HCT116 (cell line): ENCODE measurements around the gene APPBP2. TPM values are rescaled to one million over a fixed set of nuclear protein-coding genes. Genes with fewer than 3 reads are reported as not detected.
A peak's percentile ranks its signal among the peaks of the same experiment; 100 is the strongest.

ENCODE experiments used
- ATAC-seq: fragments of 200-7000 bp; cut with Tn5 transposase; 2 replicates; pipeline ENCODE4 v1.9.1; 2020; ENCODE audit warnings: mild to moderate bottlenecking, moderate library complexity
- BruUV-seq: library from RNA; stranded (reverse); fragments of 400-500 nt; replicated peaks from 2 replicates; lab custom pipeline; 2021; lab: Mats Ljungman, UMichigan
- CTCF ChIA-PET: fragments of 300-600 bp; sonication (Branson Sonifier 250); formaldehyde crosslinking; loops from one replicate; lab custom pipeline; 2021; ENCODE audit warnings: antibody characterized with exemption; lab: Charles Lee
- POLR2A ChIA-PET: fragments of 300-600, 350-600 bp; sonication (Branson Sonifier 250); formaldehyde crosslinking; loops from one replicate; lab custom pipeline; 2021; ENCODE audit warnings: antibody characterized with exemption; lab: Charles Lee
- RAD21 ChIA-PET, 2 experiments: fragments of 300-600 bp; sonication (Branson Sonifier 250); formaldehyde crosslinking; loops; one replicate each; lab custom pipeline; 2023; ENCODE audit warnings: low total read pairs in 2 of 2; ENCODE audit not compliant: uncharacterized antibody in 2 of 2, unreplicated experiment in 2 of 2, low non-redundant PET in 1 of 2; lab: Charles Lee
- DNase-seq: peaks from one replicate; pipeline ENCODE4 v3.0.0-alpha.2; 2010; ENCODE audit warnings: low read depth, low spot score
- H2AFZ ChIP-seq: fragments of 200-600 bp; shearing (Covaris generic), sonication (generic); 2 replicates; pipeline ENCODE4 v1.6.1; 2017; ENCODE audit warnings: low read depth, mixed run types, mixed read lengths, antibody characterized with exemption, low read length; ENCODE audit not compliant: poor library complexity, severe bottlenecking
- H3K27ac ChIP-seq: 2 replicates; pipeline ENCODE4 v1.5.1; 2012; ENCODE audit warnings: low read depth, low read length
- H3K27me3 ChIP-seq: fragments of 200-600 bp; sonication (generic); 2 replicates; pipeline ENCODE4 v1.6.1; 2016; ENCODE audit warnings: mixed run types, low read length, mixed read lengths; ENCODE audit not compliant: insufficient read depth
- H3K36me3 ChIP-seq, 2 experiments: fragments of 200-500 bp in 1 of 2; fragments of 200-600 bp in 1 of 2; sonication (Bioruptor generic) in 1 of 2; sonication (generic) in 1 of 2; 2 replicates each; pipeline versions ENCODE4 v1.5.1 to v1.6.1; 2014 to 2016; ENCODE audit warnings: low read length in 2 of 2, inconsistent platforms in 1 of 2, mixed read lengths in 1 of 2, mixed run types in 1 of 2; ENCODE audit not compliant: insufficient read depth in 2 of 2, control insufficient read depth in 1 of 2
- H3K4me1 ChIP-seq, 2 experiments: fragments of 200-600 bp in 1 of 2; sonication (generic) in 1 of 2; 2 replicates each; pipeline versions ENCODE4 v1.5.1 to v1.6.1; 2012 to 2017; ENCODE audit warnings: low read length in 2 of 2, inconsistent platforms in 1 of 2, mild to moderate bottlenecking in 1 of 2, mixed read lengths in 1 of 2, mixed run types in 1 of 2, moderate library complexity in 1 of 2; ENCODE audit not compliant: insufficient read depth in 2 of 2, control insufficient read depth in 1 of 2
- H3K4me2 ChIP-seq: fragments of 200-600 bp; sonication (generic); 2 replicates; pipeline ENCODE4 v1.6.1; 2017; ENCODE audit warnings: mixed run types, low read length, mixed read lengths
- H3K4me3 ChIP-seq, 2 experiments: fragments of 200-600 bp in 1 of 2; sonication (generic) in 1 of 2; replicated peaks in 1 of 2; 2 replicates each; pipeline ENCODE4 v1.5.1; 2011 to 2016; ENCODE audit warnings: low read length in 2 of 2, control low read depth in 1 of 2, low read depth in 1 of 2, mild to moderate bottlenecking in 1 of 2, mixed read lengths in 1 of 2, mixed run types in 1 of 2
- H3K79me2 ChIP-seq: fragments of 200-600 bp; sonication (generic); 2 replicates; pipeline ENCODE4 v1.6.1; 2017; ENCODE audit warnings: mild to moderate bottlenecking, mixed run types, low read length, moderate library complexity, mixed read lengths; ENCODE audit not compliant: insufficient read depth
- H3K9ac ChIP-seq: fragments of 200-600 bp; sonication (generic); 2 replicates; pipeline ENCODE4 v1.6.1; 2016; ENCODE audit warnings: low read length, mixed read lengths
- H3K9me2 ChIP-seq: fragments of 200-600 bp; sonication (generic), shearing (Covaris generic); 2 replicates; pipeline ENCODE4 v1.6.1; 2017; ENCODE audit warnings: mixed run types, mild to moderate bottlenecking, moderate library complexity; ENCODE audit not compliant: insufficient read depth
- H3K9me3 ChIP-seq, 2 experiments: fragments of 200-500 bp in 1 of 2; fragments of 200-600 bp in 1 of 2; sonication (Bioruptor generic) in 1 of 2; sonication (generic) in 1 of 2; 2 replicates each; pipeline ENCODE4 v1.6.1; 2014 to 2017; ENCODE audit warnings: low read length in 2 of 2, mixed read lengths in 2 of 2, inconsistent platforms in 1 of 2, low read depth in 1 of 2, mild to moderate bottlenecking in 1 of 2, mixed run types in 1 of 2, moderate library complexity in 1 of 2; ENCODE audit not compliant: control insufficient read depth in 1 of 2, insufficient read depth in 1 of 2
- H4K20me1 ChIP-seq: fragments of 200-600 bp; sonication (generic), shearing (Covaris generic); 2 replicates; pipeline ENCODE4 v1.6.1; 2017; ENCODE audit warnings: mixed run types, mild to moderate bottlenecking, moderate library complexity; ENCODE audit not compliant: insufficient read depth
- CEBPB ChIP-seq: IDR thresholded peaks from 2 replicates; pipeline ENCODE4 v1.6.1; 2012; ENCODE audit warnings: low read depth
- CTCF ChIP-seq, 3 experiments: fragments of 200-600 bp in 1 of 3; sonication (generic) in 1 of 3; IDR thresholded peaks in 2 of 3; conservative IDR thresholded peaks in 1 of 3; 2 replicates each; pipeline ENCODE4 v1.5.1; 2012 to 2017; ENCODE audit warnings: low read depth in 2 of 3, low read length in 2 of 3, antibody characterized with exemption in 1 of 3, borderline replicate concordance in 1 of 3, control low read depth in 1 of 3, mild to moderate bottlenecking in 1 of 3, mixed read lengths in 1 of 3, mixed run types in 1 of 3, moderate library complexity in 1 of 3; ENCODE audit not compliant: insufficient read depth in 1 of 3
- EGR1 ChIP-seq: IDR thresholded peaks from 2 replicates; pipeline ENCODE4 v1.6.1; 2012; ENCODE audit warnings: low read depth
- ELF1 ChIP-seq: IDR thresholded peaks from 2 replicates; pipeline ENCODE4 v1.6.1; 2012; ENCODE audit warnings: low read depth, borderline replicate concordance
- EZH2 ChIP-seq: fragments of 200-600 bp; sonication (generic); IDR thresholded peaks from 2 replicates; pipeline ENCODE4 v1.6.1; 2017; ENCODE audit warnings: antibody characterized with exemption, mixed run types
- EZH2phosphoT487 ChIP-seq: fragments of 200-600 bp; IDR thresholded peaks from 2 replicates; pipeline ENCODE4 v1.6.1; 2018; ENCODE audit warnings: antibody characterized with exemption, borderline replicate concordance
- FOSL1 ChIP-seq: IDR thresholded peaks from 2 replicates; pipeline ENCODE4 v1.6.1; 2012; ENCODE audit warnings: low read depth
- JUND ChIP-seq: IDR thresholded peaks from 2 replicates; pipeline ENCODE4 v1.6.1; 2012
- POLR2A ChIP-seq: IDR thresholded peaks from 2 replicates; pipeline ENCODE4 v1.7.0; 2011; ENCODE audit warnings: borderline replicate concordance; ENCODE audit not compliant: insufficient read depth, insufficient read length; ENCODE audit errors: extremely low read depth
- POLR2AphosphoS5 ChIP-seq: IDR thresholded peaks from 2 replicates; pipeline ENCODE4 v1.6.1; 2011; ENCODE audit warnings: mild to moderate bottlenecking, low read depth, low read length, moderate library complexity
- RAD21 ChIP-seq: IDR thresholded peaks from 2 replicates; pipeline ENCODE4 v1.6.1; 2012; ENCODE audit warnings: low read depth, mild to moderate bottlenecking
- SRF ChIP-seq: IDR thresholded peaks from 2 replicates; pipeline ENCODE4 v1.6.1; 2012; ENCODE audit warnings: low read depth
- TCF7L2 ChIP-seq: IDR thresholded peaks from 2 replicates; pipeline ENCODE4 v1.7.0; 2011; ENCODE audit warnings: borderline replicate concordance, inconsistent platforms; ENCODE audit not compliant: insufficient read depth, insufficient read length; ENCODE audit errors: extremely low read depth
- ZNF274 ChIP-seq: fragments of 200-500 bp; sonication (Bioruptor generic); IDR thresholded peaks from 2 replicates; pipeline ENCODE4 v1.6.1; 2014; ENCODE audit warnings: mild to moderate bottlenecking, low read depth, low read length, inconsistent platforms
- intact Hi-C: fragments of 100-400 bp; cut with micrococcal nuclease; formaldehyde crosslinking; loops from 2 replicates; pipeline ENCODE4 v1.10.0; 2022
- total RNA-seq: library from RNA; stranded (reverse); gene quantifications from one replicate; pipeline ENCODE4 v1.2.1, GENCODE V29; 2021; ENCODE audit not compliant: unreplicated experiment
- TF ChIP-seq, protein P1 (sequence below): IDR thresholded peaks from 2 replicates; pipeline ENCODE4 v1.6.1; 2012; ENCODE audit warnings: low read depth

APPBP2 gene
- total RNA-seq, 1 experiment from 2014 or later: 35.8 TPM

DNA sequence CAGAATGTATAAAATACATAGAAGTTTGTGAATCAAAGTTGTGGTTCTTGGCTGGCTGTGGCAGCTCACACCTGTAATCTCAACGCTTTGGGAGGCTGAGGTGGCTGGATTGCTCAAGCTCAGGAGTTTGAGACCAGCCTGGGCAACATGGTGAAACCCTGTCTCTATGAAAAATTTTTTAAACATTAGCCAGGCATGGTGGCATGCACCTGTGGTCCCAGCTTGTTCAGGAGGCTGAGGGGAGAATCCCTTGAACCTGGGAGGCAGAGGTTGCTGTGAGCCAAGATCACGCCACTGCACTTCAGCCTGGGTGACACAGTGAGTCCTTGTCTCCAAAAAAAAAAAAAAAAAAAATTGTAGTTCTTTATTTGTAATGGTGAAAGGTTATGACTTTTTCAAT lies 13.8 kb upstream of the APPBP2 start:
- H3K27me3 ChIP-seq: no peaks in the 10 kb centered on the region
- DNase-seq (no peak), ATAC-seq (no peak)
- no peak overlapping the region for H3K27ac ChIP-seq
- no peaks in the 10 kb centered on the region for H3K79me2 ChIP-seq
- no peak overlapping the region for H2AFZ ChIP-seq
- ChIA-PET RAD21 (no interaction called here), POLR2A (no interaction called here), CTCF (no interaction called here)
- no peaks in the 10 kb centered on the region for H3K9me3 ChIP-seq
- intact Hi-C loops: no loop called here
- BruUV-seq: no TSS peak
- H3K9me2 ChIP-seq: no peaks in the 10 kb centered on the region
- no peak overlapping the region for H3K4me2 ChIP-seq
- H4K20me1 ChIP-seq: no peaks in the 10 kb centered on the region
- TF ChIP-seq POLR2A (no peak), ELF1 (no peak), CEBPB (no peak), SRF (no peak), CTCF (IDR thresholded peaks at IDR 0.05 in 2 of 3, conservative IDR thresholded peaks at IDR 0.05 in 1 of 3; ENCODE audit: borderline replicate concordance in 1 of 3, insufficient read depth in 1 of 3, low read depth in 2 of 3, low read length in 2 of 3) (no peak), TCF7L2 (no peak), FOSL1 (no peak), EZH2phosphoT487 (no peak), POLR2AphosphoS5 (no peak)
- H3K9ac ChIP-seq: no peak overlapping the region
- H3K4me3 ChIP-seq: no peak overlapping the region
- H3K36me3 ChIP-seq: no peaks in the 10 kb centered on the region
- peaks cover 0 to under 1% of the 10 kb centered on the region in 2 experiments; a peak in 2 of 4 replicates for H3K4me1 ChIP-seq

DNA sequence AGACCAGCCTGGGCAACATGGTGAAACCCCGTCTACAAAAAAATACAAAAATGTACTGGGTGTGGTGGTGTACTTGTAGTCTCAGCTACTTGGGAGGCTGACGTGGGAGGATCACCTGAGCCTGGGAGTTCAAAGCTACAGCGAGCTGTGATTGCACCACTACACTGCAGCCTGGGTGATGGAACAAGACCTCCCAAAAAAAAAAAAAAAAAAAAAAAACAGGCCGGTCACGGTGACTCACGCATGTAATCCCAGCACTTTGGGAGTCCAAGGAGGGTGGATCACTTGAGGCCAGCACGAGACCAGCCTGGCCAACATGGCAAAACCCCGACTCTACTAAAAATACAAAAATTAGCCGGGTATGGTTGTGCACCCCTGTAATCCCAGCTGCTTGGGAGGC lies 12.7 kb upstream of the APPBP2 start:
- Histone ChIP-seq H3K4me1 (peaks cover 0 to 6% of the 10 kb centered on the region in 2 experiments; a peak in 2 of 4 replicates), H3K27me3 (no peaks in the 10 kb centered on the region), H3K9ac (no peak overlapping the region), H3K9me3 (no peaks in the 10 kb centered on the region), H3K27ac (no peak overlapping the region), H4K20me1 (no peaks in the 10 kb centered on the region), H2AFZ (no peak overlapping the region), H3K4me2 (no peak overlapping the region), H3K36me3 (no peaks in the 10 kb centered on the region), H3K9me2 (no peaks in the 10 kb centered on the region), H3K4me3 (no peak overlapping the region), H3K79me2 (no peaks in the 10 kb centered on the region)
- DNase-seq (no peak), ATAC-seq (peak; percentile 27; the same call in 1 of the 2 replicates)
- BruUV-seq: no TSS peak
- ChIA-PET RAD21 (no interaction called here), CTCF (no interaction called here), POLR2A (no interaction called here)
- intact Hi-C loops: no loop called here
- TF ChIP-seq CEBPB: no peak
- no peak for TF ChIP-seq ELF1
- TF ChIP-seq EGR1: no peak
- no peak for TF ChIP-seq POLR2A
- TF ChIP-seq, protein P1, sequence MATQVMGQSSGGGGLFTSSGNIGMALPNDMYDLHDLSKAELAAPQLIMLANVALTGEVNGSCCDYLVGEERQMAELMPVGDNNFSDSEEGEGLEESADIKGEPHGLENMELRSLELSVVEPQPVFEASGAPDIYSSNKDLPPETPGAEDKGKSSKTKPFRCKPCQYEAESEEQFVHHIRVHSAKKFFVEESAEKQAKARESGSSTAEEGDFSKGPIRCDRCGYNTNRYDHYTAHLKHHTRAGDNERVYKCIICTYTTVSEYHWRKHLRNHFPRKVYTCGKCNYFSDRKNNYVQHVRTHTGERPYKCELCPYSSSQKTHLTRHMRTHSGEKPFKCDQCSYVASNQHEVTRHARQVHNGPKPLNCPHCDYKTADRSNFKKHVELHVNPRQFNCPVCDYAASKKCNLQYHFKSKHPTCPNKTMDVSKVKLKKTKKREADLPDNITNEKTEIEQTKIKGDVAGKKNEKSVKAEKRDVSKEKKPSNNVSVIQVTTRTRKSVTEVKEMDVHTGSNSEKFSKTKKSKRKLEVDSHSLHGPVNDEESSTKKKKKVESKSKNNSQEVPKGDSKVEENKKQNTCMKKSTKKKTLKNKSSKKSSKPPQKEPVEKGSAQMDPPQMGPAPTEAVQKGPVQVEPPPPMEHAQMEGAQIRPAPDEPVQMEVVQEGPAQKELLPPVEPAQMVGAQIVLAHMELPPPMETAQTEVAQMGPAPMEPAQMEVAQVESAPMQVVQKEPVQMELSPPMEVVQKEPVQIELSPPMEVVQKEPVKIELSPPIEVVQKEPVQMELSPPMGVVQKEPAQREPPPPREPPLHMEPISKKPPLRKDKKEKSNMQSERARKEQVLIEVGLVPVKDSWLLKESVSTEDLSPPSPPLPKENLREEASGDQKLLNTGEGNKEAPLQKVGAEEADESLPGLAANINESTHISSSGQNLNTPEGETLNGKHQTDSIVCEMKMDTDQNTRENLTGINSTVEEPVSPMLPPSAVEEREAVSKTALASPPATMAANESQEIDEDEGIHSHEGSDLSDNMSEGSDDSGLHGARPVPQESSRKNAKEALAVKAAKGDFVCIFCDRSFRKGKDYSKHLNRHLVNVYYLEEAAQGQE: no peak
- TF ChIP-seq EZH2phosphoT487: no peak
- no peak for TF ChIP-seq FOSL1
- no peak for TF ChIP-seq ZNF274
- no peak for TF ChIP-seq EZH2
- TF ChIP-seq RAD21: no peak
- no peak for TF ChIP-seq JUND
